Mesothelial cell of epicardium (in vitro differentiated cells): Measurements from ENCODE around the gene NMB. TPM values are rescaled to one million over a fixed set of nuclear protein-coding genes. Genes with fewer than 3 reads are reported as not detected.

Experiments used
- DNase-seq, 2 experiments: peaks; one replicate each; pipeline ENCODE4 v3.0.0; 2021; ENCODE audit warnings: low spot score in 2 of 2; ENCODE audit not compliant: unreplicated experiment in 2 of 2
- H3K27ac Mint-ChIP-seq: 2 replicates; pipeline ENCODE4 v1.8.0; 2021; ENCODE audit warnings: mixed read lengths
- H3K27me3 Mint-ChIP-seq: 2 replicates; pipeline ENCODE4 v1.8.0; 2021; ENCODE audit warnings: low read depth, mixed read lengths
- H3K36me3 Mint-ChIP-seq: 2 replicates; pipeline ENCODE4 v1.8.0; 2021; ENCODE audit warnings: mixed read lengths
- H3K4me1 Mint-ChIP-seq: 2 replicates; pipeline ENCODE4 v1.8.0; 2021; ENCODE audit warnings: mixed read lengths
- H3K4me3 Mint-ChIP-seq: 2 replicates; pipeline ENCODE4 v1.8.0; 2021; ENCODE audit warnings: mild to moderate bottlenecking, moderate library complexity, mixed read lengths
- H3K9me3 Mint-ChIP-seq: 2 replicates; pipeline ENCODE4 v1.8.0; 2021; ENCODE audit warnings: mixed read lengths
- total RNA-seq: library from RNA; stranded (reverse); gene quantifications from 3 replicates; pipeline ENCODE4 v1.2.1, GENCODE V29; 2021
- TF ChIP-seq, protein P1 (sequence below): fragments of 200-600 bp; sonication (generic); IDR thresholded peaks from one replicate; pipeline ENCODE4 v1.5.0; 2021; ENCODE audit warnings: antibody characterized with exemption; ENCODE audit not compliant: unreplicated experiment

The NMB gene, protein sequence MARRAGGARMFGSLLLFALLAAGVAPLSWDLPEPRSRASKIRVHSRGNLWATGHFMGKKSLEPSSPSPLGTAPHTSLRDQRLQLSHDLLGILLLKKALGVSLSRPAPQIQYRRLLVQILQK
- total RNA-seq, result 6.4 to 7.6 TPM (median 6.7 TPM) in 3 replicates

DNA sequence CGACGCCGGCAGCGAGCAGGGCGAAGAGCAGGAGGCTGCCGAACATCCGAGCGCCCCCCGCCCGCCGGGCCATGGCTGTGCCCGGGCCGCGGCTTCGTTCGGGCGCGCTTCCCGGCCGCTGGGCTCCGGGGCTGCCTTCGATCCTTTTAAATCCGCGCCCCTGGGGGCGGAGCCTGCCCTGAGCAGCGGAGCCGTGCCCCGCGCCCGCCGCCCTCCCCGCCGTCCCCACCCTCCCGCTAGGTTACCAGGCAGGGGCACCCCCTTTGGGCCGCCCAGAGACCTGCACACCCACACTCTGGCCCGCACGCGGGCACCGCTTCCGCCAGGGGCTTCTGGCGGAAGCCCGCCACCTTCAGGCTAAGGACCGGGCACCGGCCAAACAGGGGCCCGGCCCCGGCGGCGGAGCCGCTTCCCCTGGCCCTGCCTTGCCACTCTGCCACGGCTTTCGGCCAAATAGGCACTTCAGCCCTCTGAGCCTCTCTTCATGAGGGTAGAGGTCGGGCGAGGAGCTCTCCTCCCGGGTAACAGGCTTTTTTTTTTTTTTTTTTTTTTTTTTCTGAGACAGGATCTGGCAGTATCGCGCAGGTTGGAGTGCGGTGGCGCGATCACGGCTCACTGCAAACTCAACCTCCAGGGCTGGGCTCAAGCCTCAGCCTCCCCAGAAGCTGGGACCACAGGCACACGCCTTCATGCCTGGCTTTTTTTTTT, at the start of gene NMB:
Gene NMB (minus strand): TSS at position 120 of the 708 bp plus-strand sequence. CDS start 47 bp downstream, at position 73.
- Mint-ChIP-seq H3K4me3 (peak within 1 kb of the TSS; percentile 72), H3K4me1 (peaks cover 25% of the 10 kb centered on the region), H3K27ac (peak within 1 kb of the TSS; percentile 73), H3K36me3 (no peaks in the 10 kb centered on the region), H3K27me3 (peaks cover 5% of the 10 kb centered on the region), H3K9me3 (no peaks in the 10 kb centered on the region)
- TF ChIP-seq, protein P1, sequence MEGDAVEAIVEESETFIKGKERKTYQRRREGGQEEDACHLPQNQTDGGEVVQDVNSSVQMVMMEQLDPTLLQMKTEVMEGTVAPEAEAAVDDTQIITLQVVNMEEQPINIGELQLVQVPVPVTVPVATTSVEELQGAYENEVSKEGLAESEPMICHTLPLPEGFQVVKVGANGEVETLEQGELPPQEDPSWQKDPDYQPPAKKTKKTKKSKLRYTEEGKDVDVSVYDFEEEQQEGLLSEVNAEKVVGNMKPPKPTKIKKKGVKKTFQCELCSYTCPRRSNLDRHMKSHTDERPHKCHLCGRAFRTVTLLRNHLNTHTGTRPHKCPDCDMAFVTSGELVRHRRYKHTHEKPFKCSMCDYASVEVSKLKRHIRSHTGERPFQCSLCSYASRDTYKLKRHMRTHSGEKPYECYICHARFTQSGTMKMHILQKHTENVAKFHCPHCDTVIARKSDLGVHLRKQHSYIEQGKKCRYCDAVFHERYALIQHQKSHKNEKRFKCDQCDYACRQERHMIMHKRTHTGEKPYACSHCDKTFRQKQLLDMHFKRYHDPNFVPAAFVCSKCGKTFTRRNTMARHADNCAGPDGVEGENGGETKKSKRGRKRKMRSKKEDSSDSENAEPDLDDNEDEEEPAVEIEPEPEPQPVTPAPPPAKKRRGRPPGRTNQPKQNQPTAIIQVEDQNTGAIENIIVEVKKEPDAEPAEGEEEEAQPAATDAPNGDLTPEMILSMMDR, result peak; percentile 37
- peak; percentile 62 to 68 for DNase-seq

- Mint-ChIP-seq H3K9me3 (no peaks in the 10 kb centered on the region), H3K27ac (no peak overlapping the region), H3K36me3 (no peaks in the 10 kb centered on the region), H3K4me1 (no peaks in the 10 kb centered on the region), H3K4me3 (no peak overlapping the region), H3K27me3 (no peaks in the 10 kb centered on the region)
- DNase-seq, result no peak
- TF ChIP-seq, protein P1, result no peak
These were observed 45.8 kb upstream of the NMB start for GRCh38 chr15:84703808-84704207.

- H3K4me3 Mint-ChIP-seq, result no peak overlapping the region
- no peaks in the 10 kb centered on the region for H3K36me3 Mint-ChIP-seq
- no peak overlapping the region for H3K27ac Mint-ChIP-seq
- DNase-seq, result no peak
- no peaks in the 10 kb centered on the region for H3K9me3 Mint-ChIP-seq
- H3K4me1 Mint-ChIP-seq, result no peaks in the 10 kb centered on the region
- TF ChIP-seq, protein P1, result no peak
- H3K27me3 Mint-ChIP-seq, result no peaks in the 10 kb centered on the region
These were observed 45.0 kb upstream of the NMB start for GRCh38 chr15:84702961-84703482.

- TF ChIP-seq, protein P1, result no peak
- no peak for DNase-seq
- Mint-ChIP-seq H3K27ac (no peak overlapping the region), H3K27me3 (no peaks in the 10 kb centered on the region), H3K4me1 (peaks cover 6% of the 10 kb centered on the region), H3K4me3 (no peak overlapping the region), H3K9me3 (no peaks in the 10 kb centered on the region), H3K36me3 (no peaks in the 10 kb centered on the region)
These were observed 41.7 kb upstream of the NMB start for GRCh38 chr15:84699538-84700191.

- Mint-ChIP-seq H3K4me1 (peaks cover 6% of the 10 kb centered on the region), H3K27ac (peak overlapping the region; percentile 76), H3K36me3 (no peaks in the 10 kb centered on the region), H3K27me3 (no peaks in the 10 kb centered on the region), H3K4me3 (no peak overlapping the region), H3K9me3 (no peaks in the 10 kb centered on the region)
- no peak for DNase-seq
- TF ChIP-seq, protein P1, result no peak
These were observed 39.4 kb upstream of the NMB start for GRCh38 chr15:84697236-84697990.
